Measurements from ENCODE around the gene CAMTA1. TPM values are rescaled to one million over a fixed set of nuclear protein-coding genes. Genes with fewer than 3 reads are reported as not detected.
A peak's percentile ranks its signal among the peaks of the same experiment; 100 is the strongest.

Gene CAMTA1
- total and polyA plus RNA-seq, 8 donors = 42.8 to 213 (median 118) TPM

DNA sequence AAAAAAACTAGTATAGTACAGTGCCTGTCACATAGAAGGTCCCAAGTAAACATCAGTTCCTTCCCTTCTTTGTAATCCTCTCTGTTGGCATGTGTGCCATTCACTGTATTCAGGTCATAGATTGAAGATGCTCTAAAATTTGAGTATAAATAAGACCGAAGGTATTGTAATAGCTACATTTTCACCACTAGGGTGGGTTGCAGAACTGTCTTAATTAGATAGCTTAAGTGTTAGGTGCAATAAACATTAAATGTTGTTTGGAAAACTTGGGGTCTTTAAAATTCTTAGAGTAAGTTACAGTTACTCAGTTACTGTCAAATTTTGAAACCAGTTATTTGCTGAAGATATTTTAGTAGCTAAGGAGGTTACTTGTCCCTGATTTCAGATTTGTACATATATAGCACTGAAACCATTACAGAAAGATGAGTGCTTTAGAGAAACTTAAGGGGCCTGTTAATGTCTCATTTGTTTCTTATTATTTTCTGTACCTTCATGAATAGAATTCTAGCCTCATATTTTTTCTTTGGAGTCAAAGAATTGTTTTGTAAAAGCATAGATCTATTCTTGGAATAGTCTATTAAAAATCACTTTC is 1023.1 kb downstream of the CAMTA1 start:
- Histone ChIP-seq H3K9me3 (peaks cover 0 to 3% (median 2%) of the 10 kb centered on the region in 4 donors), H3K4me3 (no peak overlapping the region), H3K27me3 (no peaks in the 10 kb centered on the region), H3K27ac (no peak overlapping the region), H3K36me3 (peaks cover 34 to 96% (median 90%) of the 10 kb centered on the region in 4 donors), H3K4me1 (no peaks in the 10 kb centered on the region)
- intact Hi-C loops (cut with DNase I; ENCODE audit: low total_unique reads) = no loop called here
- 0 to 43% (median 24%) methylated on average over 1 of the region's 1 CpG for WGBS, 5 donors
- TF ChIP-seq EP300 (IDR thresholded peaks at IDR 0.05) = no peak
- no peak for TF ChIP-seq POLR2A (IDR thresholded peaks at IDR 0.05)
- no peak for TF ChIP-seq POLR2AphosphoS5 (IDR thresholded peaks at IDR 0.05)
- TF ChIP-seq, protein P1, sequence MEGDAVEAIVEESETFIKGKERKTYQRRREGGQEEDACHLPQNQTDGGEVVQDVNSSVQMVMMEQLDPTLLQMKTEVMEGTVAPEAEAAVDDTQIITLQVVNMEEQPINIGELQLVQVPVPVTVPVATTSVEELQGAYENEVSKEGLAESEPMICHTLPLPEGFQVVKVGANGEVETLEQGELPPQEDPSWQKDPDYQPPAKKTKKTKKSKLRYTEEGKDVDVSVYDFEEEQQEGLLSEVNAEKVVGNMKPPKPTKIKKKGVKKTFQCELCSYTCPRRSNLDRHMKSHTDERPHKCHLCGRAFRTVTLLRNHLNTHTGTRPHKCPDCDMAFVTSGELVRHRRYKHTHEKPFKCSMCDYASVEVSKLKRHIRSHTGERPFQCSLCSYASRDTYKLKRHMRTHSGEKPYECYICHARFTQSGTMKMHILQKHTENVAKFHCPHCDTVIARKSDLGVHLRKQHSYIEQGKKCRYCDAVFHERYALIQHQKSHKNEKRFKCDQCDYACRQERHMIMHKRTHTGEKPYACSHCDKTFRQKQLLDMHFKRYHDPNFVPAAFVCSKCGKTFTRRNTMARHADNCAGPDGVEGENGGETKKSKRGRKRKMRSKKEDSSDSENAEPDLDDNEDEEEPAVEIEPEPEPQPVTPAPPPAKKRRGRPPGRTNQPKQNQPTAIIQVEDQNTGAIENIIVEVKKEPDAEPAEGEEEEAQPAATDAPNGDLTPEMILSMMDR (IDR thresholded peaks at IDR 0.05) = peak in 3 of 7 experiments; percentile 28 to 35 (median 33)
- DNase-seq = peak in 1 of 2 donors; percentile 30

DNA sequence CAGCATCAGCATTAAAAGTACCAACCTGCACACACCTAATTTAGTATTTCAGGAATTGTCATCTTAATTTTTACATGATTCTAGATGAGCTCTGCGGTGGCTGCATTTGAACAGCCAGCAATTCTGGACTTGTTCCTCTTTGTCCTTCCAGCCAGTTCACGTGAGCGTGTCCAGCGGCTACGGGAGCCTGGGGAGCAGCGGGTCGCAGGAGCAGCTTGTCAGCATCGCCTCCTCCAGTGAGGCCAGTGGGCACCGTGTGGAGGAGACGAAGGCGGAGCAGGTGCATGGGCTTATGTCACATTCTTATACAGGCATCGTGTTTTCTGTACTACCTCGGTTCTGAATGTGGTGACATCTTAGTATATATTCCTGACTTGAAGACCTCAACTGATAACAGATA is 1024.5 kb downstream of the CAMTA1 start:
- H3K27ac ChIP-seq = no peak overlapping the region
- H3K9me3 ChIP-seq = peaks cover 0 to 13% (median 5%) of the 10 kb centered on the region in 4 donors
- H3K27me3 ChIP-seq = no peaks in the 10 kb centered on the region
- no peak overlapping the region for H3K4me3 ChIP-seq
- H3K4me1 ChIP-seq = no peaks in the 10 kb centered on the region
- intact Hi-C loops (cut with DNase I; ENCODE audit: low total_unique reads) = no loop called here
- no peak for TF ChIP-seq POLR2AphosphoS5 (IDR thresholded peaks at IDR 0.05)
- TF ChIP-seq, protein P1 (IDR thresholded peaks at IDR 0.05) = no peak
- TF ChIP-seq EP300 (IDR thresholded peaks at IDR 0.05) = no peak
- no peak for TF ChIP-seq POLR2A (IDR thresholded peaks at IDR 0.05)
- 89 to 97% (median 95%) methylated on average over 13 of the region's 13 CpGs for WGBS, 5 donors
- H3K36me3 ChIP-seq = peaks cover 29 to 95% (median 87%) of the 10 kb centered on the region in 4 donors
- no peak for DNase-seq

DNA sequence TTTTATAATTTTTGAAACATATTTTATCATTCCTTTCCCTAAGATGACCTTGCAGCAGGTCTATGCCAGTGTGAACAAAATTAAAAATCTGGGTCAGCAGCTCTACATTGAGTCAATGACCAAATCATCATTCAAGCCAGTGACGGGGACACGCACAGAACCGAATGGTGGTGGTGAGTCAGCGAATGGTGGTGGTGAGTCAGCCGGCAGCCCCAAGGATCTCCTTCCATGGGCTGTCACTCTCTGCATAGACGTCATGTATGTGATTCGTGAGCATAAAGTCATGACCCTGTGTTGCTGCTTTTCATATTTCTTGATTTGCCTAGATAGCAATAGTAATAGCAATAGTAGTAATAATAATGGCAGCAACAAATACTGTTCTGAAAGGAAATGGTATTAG is 1025.1 kb downstream of the CAMTA1 start:
- peaks cover 26 to 94% (median 81%) of the 10 kb centered on the region in 4 donors for H3K36me3 ChIP-seq
- 76 to 88% (median 86%) methylated on average over 7 of the region's 7 CpGs for WGBS, 5 donors
- TF ChIP-seq EP300 (IDR thresholded peaks at IDR 0.05) = no peak
- TF ChIP-seq POLR2A (IDR thresholded peaks at IDR 0.05) = no peak
- TF ChIP-seq, protein P1 (IDR thresholded peaks at IDR 0.05) = no peak
- TF ChIP-seq POLR2AphosphoS5 (IDR thresholded peaks at IDR 0.05) = no peak
- H3K27me3 ChIP-seq = no peaks in the 10 kb centered on the region
- no peak for DNase-seq
- H3K4me3 ChIP-seq = no peak overlapping the region
- H3K27ac ChIP-seq = no peak overlapping the region
- peaks cover 0 to 13% (median 5%) of the 10 kb centered on the region in 4 donors for H3K9me3 ChIP-seq
- intact Hi-C loops (cut with DNase I; ENCODE audit: low total_unique reads) = no loop called here
- H3K4me1 ChIP-seq = no peaks in the 10 kb centered on the region

DNA sequence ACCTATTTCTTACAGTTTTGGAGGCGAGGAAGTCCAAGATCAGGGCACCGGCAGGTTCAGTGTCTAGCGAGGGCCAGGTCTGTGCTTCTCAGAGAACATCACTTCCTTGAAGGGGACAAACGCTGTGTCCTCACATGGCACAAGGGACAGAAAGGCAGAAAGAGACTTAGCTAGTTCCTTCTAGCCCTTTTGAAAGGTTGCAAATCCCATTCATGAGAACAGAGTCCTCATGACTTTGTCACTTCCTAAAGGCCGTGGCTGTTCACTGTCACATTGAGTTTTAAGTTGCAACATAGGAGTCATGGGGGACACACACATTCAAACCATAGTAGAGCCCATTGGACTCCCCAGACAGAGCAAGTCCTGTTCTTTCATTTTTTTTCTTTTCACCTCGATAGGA is 1026.2 kb downstream of the CAMTA1 start:
- 88 to 99% (median 92%) methylated on average over 5 to 6 of the region's 6 CpGs for WGBS, 5 donors

More for the DNA sequence above, 1026.2 kb downstream of the CAMTA1 start:
- H3K27me3 ChIP-seq = no peaks in the 10 kb centered on the region
- H3K9me3 ChIP-seq = peaks cover 0 to 13% (median 5%) of the 10 kb centered on the region in 4 donors
- H3K4me3 ChIP-seq = no peak overlapping the region
- DNase-seq = no peak
- H3K27ac ChIP-seq = no peak overlapping the region
- TF ChIP-seq POLR2AphosphoS5 (IDR thresholded peaks at IDR 0.05) = no peak
- TF ChIP-seq POLR2A (IDR thresholded peaks at IDR 0.05) = no peak
- TF ChIP-seq, protein P1 (IDR thresholded peaks at IDR 0.05) = no peak
- TF ChIP-seq EP300 (IDR thresholded peaks at IDR 0.05) = no peak
- intact Hi-C loops (cut with DNase I; ENCODE audit: low total_unique reads) = no loop called here
- no peaks in the 10 kb centered on the region for H3K4me1 ChIP-seq
- peaks cover 20 to 85% (median 70%) of the 10 kb centered on the region in 4 donors for H3K36me3 ChIP-seq

Data from stomach (tissue), 9 donors.